ENCODE data around the gene DDRGK1. TPM values are rescaled to one million over a fixed set of nuclear protein-coding genes. Genes with fewer than 3 reads are reported as not detected.

DDRGK1 gene
- total RNA-seq, 6 experiments from 2014 or later = 30.3 to 68.3 (median 31.5) TPM

Other genes with a start within 250 kb of the DDRGK1 start
- under 1 TPM in 1 of 6 experiments, not detected in 5; 0.26 TPM for gene GNRH2, start 161.1 kb downstream of the DDRGK1 start, total RNA-seq (2021; fragmentation: NEBNext Ultra II Directional; extraction: Animal tissue kit (Norgen Biotek cat#: 25700))
- 10 to 100 TPM; 31.7 to 46.8 (median 36.0) TPM for gene MRPS26, start 158.6 kb downstream of the DDRGK1 start, total RNA-seq (2021; fragmentation: NEBNext Ultra II Directional; extraction: Animal tissue kit (Norgen Biotek cat#: 25700))
- gene OXT, start 133.1 kb downstream of the DDRGK1 start, total RNA-seq (2021; fragmentation: NEBNext Ultra II Directional; extraction: Animal tissue kit (Norgen Biotek cat#: 25700)) = not detected
- not detected for gene AVP, start 120.0 kb downstream of the DDRGK1 start, total RNA-seq (2021; fragmentation: NEBNext Ultra II Directional; extraction: Animal tissue kit (Norgen Biotek cat#: 25700))
- 10 to 100 TPM; 11.9 to 15.0 (median 13.8) TPM for gene FASTKD5, start 44.8 kb downstream of the DDRGK1 start, total RNA-seq (2021; fragmentation: NEBNext Ultra II Directional; extraction: Animal tissue kit (Norgen Biotek cat#: 25700))
- 1 to 10 TPM; 5.0 to 6.1 (median 5.5) TPM for gene UBOX5, start 44.8 kb downstream of the DDRGK1 start, total RNA-seq (2021; fragmentation: NEBNext Ultra II Directional; extraction: Animal tissue kit (Norgen Biotek cat#: 25700))
- gene LZTS3, start 31.1 kb downstream of the DDRGK1 start, total RNA-seq (2021; fragmentation: NEBNext Ultra II Directional; extraction: Animal tissue kit (Norgen Biotek cat#: 25700)) = 1 to 10 TPM; 2.7 to 6.1 (median 3.0) TPM
- gene ITPA, start 4.8 kb upstream of the DDRGK1 start, total RNA-seq (2021; fragmentation: NEBNext Ultra II Directional; extraction: Animal tissue kit (Norgen Biotek cat#: 25700)) = 10 to 100 TPM; 62.3 to 76.7 (median 70.2) TPM
- 1 to 10 TPM; 2.4 to 3.6 (median 3.1) TPM for gene SLC4A11, start 34.5 kb upstream of the DDRGK1 start, total RNA-seq (2021; fragmentation: NEBNext Ultra II Directional; extraction: Animal tissue kit (Norgen Biotek cat#: 25700))
- gene DNAAF9, start 203.0 kb upstream of the DDRGK1 start, total RNA-seq (2021; fragmentation: NEBNext Ultra II Directional; extraction: Animal tissue kit (Norgen Biotek cat#: 25700)) = 10 to 100 TPM; 11.7 to 15.5 (median 12.9) TPM